NCI-H2029 treated with DMSO at 0.1 percent for 48 hours (cell line): ENCODE data around the gene STK38.

ENCODE experiments used
- DNase-seq: peaks from one replicate; lab custom pipeline; 2025; lab: John Stamatoyannopoulos, UW

Gene STK38

DNA sequence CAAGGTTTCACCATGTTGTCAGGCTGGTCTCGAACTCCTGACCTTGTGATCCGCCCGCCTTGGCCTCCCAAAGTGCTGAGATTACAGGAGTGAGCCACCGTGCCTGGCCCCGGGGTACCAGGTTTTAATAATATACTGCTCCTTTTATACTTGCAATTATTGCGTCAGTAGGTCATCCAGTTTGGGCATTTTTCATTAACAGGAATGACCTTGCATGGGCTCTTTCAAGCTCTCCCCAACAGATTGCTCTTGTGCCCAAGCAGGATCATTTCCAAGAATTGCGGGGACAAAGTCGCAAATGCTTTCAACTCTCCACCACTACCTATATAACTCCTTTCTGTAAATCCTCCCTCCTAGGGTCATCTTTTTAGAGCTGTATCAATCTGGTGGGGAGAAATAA lies 23.8 kb downstream of the STK38 start:
- DNase-seq = no peak

DNA sequence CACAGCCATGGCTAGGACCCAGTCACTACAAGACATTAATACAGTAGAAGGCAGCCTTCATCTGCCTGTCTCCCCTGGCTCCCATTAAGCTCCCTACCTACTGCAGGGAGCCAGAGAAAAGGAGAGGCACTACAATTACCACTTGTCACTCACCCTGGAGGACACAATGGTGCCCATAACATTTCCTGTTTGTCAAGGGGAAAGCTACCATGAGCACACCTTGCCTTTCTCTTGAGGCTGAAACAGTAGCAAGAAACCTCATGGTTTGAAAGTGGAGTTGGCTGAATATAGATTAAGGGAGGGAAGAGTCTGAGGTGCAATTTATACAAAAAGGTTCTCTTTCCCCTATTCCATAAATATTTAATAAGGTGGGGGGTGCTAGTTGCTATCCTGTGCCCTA lies 27.9 kb downstream of the STK38 start:
- peak; percentile 40 for DNase-seq

DNA sequence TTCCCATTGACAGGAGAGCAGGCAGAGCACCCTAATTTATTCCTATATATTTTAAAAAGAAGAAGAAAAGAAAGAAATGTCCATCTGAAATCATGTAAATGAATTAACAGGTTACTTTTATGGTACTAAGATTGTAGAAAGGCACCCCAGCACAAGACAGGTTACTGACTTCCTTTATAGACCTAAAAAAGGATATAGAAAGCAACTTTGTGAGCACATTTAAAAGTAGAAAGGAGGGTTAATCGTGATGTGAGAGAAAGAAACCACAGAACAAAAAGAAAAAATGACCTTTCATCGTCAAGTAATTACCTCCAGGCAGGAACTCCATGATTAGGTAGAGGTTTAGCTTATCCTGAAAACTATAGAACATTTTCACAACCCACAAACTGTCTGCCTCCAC lies 29.9 kb downstream of the STK38 start:
- DNase-seq = no peak

DNA sequence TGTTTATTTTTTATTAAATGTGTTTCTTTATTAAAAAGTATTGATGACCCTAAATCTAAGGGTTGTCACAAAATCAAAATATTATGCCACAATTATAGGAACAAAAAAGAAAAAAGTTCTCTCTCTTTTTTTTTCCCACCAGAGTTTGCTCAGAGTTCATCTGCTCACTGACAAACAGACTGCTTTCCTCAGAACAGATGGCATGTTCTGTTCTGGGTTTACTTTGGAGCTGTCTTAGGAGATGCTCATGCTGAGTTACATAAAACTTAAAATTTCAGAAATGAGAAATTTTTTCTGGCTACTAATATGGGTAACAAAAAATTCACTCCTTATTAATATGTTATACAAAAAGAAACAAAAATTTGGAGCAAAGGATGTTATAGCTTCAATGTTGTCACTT lies 30.3 kb downstream of the STK38 start:
- no peak for DNase-seq

DNA sequence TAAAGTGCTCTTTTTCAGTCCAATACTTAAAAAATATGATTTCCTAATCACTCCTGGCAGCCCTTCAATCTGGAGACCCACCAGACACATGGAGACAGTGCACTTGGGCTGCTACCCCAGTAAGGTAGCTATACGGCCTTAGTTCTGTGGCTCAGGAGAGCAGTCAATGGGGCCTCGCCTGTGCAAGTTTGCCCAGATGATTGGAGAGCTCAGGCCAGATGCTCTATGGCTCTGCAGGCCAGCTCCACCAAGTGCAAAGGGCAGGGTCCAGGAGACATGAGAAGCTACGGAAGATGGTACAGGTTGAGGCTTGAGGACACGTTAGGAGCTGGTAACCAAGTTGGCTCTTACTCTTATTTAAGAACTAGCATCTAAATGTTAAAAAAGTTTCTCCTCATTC lies 30.7 kb downstream of the STK38 start:
- DNase-seq = no peak

DNA sequence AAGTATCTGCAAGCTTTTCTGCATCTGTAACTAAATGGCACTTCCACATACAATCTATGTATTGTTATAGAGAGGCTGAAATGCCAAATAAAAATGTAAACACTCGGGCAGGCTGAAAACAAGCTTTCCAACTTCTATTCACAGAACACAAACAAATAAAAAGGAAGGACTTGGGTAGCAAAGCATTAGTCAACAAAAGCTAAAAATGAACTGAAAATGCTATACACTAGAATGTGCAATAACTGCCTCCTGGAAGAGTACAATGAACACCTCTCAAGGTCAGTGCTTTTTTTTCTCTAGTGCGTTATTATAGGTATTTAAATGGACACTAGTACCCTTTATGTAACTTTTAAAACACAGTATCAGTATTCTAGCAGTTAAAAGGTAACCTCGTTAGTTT lies 31.4 kb downstream of the STK38 start:
- DNase-seq = no peak

DNA sequence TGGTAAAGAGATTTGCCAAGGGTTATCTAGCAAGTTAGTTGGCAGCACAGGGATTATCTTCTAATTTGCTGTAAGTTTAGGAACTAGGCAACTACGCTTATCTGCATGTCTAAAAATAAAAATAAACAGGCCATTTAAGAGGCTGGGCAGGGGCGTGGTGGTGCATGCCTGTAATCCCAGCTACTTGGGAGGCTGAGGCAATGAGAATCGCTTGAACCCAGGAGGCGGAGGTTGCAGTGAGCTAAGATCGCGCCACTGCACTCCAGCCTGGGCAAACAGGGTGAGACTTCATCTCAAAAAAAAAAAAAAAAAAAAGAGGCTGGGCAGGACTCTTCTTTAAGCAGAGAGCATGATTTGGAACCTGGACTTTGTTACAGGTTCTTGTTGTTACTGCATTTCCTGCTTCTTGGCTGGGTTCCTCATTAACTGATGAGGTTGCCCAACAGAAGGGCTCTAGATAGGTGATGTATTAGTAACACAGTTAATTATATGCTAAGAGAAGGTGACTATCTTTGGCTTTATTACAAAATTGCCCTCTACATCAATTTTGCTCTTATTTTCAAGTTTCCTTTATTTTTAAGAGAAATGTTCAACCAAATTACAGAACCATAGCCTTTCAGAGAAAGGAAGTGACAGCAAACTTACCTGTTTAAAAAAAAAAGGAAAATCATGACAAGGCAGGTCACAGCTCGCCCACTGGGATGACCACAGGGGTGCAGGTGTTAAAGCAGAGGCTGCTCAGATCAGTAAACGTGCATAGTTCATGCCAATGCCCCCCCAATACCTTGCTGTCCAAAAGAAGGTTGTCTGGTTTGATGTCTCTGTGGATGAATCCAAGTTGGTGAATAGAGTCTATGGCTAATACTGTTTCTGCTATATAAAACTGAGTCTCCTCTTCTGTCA lies 32.5 kb downstream of the STK38 start:
- no peak for DNase-seq

DNA sequence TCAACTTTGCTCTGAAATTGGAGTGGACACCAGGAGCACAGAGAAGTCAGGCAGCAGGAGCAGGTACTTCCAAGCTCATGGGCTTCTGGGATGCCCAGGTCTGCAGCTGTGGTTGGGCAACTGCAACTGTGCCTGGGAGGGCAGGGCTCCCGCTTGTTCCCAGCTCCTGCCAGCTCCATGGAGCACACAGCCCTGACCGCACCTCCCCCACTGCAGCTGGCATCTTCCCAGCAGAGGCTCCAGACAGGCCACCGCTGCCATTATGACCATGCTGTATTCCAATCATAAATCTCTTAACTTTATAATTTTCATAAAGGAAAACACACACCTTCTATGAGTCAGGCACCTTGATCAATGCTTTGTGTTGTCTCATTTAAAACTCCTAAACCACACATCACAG lies 36.9 kb downstream of the STK38 start:
- no peak for DNase-seq

DNA sequence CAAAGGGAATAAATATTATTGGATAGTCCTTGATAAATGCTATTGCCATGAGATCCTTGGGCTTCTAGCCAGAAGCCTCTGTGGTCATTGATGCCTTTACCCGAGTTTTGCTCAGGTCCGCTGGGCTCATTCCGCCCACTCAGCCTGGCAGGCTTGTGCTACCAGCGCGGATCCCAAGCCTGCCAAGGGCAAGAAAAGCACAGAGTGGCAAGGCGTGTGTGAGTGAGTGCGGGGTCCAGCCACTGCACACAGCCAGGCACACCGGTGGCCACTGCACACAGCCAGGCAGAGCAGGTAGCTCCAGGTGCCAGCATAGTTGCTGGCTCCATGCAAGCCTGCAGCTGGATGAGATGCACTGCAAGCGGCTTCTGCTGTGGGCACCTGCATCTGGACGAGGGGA lies 38.7 kb downstream of the STK38 start:
- no peak for DNase-seq

DNA sequence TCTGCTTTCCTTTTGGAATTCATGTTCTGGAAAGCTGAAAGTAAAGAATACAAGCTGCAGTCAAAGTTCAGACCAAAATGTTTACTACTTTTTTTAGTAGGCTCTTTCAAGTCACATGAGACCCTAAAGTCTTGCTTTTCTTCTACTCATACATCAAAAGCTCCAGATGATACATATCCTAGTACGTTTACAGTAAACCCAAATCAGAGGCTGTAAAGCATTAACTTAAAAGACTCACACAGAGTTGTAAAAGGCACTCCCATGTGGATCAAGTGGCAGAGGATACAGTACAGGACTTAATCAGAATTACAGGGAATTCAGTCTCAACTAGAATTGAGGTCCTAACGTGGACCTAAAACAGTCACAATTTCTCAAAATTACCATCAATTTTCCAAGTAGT lies 40.7 kb downstream of the STK38 start:
- DNase-seq = no peak

DNA sequence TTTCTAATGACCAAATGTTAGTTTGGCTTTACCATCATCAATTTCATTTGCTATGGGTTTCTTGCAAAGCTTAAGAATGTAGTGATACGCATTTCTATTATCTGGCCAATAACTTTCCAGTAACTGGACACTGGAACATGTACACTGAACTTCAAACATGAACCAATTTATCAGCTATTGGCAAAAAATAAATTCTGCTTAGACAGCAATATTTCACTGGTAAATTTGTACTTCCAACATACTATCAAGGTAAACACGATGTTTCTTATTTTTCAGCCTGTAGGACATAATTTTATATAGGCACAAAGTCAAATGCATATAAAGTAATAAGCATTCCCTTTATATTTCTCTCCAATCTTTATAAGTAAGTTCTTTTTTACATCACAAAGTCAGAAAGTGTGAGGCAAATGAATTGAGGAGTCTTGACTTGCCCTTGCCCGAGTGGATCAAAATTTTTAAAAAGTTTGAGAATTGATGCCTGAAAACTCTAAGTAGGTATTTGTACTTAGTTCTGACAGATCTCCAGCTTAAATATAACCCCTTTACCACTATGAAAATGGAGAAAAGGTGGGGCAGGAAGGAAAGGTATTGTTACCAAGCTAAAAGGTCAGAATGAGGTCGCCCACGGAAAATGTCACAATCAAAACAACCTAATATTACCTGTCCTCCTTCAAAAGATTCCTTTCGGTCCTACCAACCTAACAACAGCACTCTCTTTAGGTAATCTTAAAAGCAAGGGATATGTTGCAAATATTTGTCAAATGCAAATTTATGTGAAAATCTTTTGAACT lies 41.3 kb downstream of the STK38 start:
- DNase-seq = no peak

DNA sequence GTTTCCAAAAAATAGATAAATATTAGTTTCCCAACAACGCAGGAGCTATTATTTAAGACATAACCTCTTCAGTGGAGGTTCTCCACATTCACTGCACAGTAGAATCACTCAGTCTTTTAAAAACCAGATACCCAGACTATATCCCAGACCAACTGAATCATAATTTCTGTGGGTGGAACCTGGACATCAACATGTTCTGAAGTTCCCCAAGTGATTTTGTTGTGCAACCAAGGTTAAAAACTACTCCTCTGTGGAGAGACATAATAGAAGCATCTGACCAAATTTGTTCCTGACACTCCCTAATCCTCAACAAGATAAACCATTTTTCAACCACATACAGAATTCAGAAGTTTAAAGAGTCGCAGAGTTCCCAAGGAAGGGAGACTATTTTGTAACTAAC lies 42.3 kb downstream of the STK38 start:
- DNase-seq = no peak

DNA sequence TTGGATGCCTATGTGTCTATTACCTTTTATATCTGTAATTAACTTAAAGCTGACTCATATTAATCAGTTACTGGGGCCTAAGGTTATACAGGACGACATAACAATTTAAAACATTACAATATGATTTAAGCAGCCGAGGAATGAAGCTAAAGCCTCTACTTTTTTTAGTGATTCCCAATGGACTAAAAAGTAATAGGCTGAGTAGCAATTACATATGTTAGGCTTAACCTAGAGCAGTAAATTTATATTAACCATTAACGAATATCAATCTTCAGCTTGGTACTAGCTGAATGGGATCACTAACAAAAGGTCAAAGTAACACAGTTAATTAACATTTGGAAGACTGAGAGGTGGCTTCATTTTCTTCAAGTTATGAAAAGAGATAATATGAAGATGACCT lies 43.1 kb downstream of the STK38 start:
- DNase-seq = no peak

DNA sequence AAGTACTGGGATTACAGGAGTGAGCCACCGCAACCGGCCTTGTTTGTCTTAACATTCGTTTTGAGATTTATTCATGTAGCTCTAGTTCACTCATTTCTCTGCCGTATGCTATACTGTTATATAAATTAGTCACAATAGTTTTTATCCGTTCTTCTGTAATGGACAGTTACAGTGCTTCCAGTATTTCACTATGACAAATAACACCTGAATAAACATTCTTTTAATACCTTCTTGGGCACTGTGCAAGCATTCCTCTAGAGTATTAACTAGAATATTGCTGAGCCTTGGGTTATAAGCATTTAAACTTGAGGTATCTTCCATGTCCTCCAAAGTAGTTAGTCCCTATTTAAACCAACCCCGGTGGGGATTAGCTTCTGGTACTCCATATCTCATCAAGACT lies 45.6 kb downstream of the STK38 start:
- no peak for DNase-seq

DNA sequence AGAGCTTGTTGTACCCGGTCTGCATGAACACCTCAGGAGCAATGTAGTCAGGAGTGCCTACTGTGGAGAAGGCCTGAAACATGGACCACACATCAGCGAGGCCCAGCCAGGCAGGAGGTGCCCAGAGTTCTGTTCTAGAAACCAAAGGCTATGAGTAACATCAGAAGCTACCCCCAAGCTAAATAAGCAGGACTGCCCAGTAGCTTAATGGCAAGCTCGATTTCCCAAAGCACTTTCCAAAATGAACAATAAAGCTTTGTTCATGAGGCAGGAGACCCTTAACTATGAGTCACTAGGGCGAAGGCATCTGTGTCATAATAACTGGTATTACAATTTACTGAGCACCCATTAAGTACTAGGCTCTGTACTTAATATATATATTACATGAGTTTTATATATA lies 47.4 kb downstream of the STK38 start:
- DNase-seq = no peak

DNA sequence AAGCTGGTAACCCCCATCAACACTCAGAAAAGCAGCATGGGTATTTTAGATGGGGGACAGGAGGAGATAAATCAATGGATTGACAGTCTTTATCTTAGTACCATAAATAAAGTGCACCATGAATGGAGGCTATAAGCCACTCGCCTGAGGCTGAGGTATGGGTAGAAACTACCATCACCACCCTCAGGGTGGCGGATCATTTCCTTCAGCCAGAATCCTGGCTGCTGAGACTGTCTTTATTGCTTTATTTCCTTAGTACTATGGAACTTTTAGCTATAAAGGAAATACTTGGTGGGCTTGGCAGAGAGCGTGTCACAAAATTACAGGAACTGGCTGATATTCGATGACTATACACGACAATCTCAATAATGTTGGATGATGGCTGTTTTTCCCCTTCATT lies 52.2 kb downstream of the STK38 start:
- DNase-seq = no peak

DNA sequence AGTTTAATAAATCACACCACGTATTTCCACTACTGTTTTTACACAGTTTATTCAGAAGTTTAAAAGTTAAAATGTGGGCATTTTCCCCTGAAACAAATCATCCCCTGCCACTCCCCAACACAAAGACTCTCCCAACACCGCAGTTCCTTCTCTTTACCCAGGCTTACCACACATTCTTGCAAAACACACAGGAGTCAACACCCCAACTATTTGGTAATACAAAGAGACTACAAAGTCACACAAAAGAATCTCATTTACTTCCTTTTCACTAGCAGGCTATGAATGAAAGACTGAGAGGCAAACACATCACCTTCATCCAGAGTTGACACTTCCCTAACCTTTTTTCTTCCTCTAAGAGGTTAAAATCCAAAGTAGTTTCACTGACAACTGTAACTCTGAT lies 53.4 kb downstream of the STK38 start:
- no peak for DNase-seq

DNA sequence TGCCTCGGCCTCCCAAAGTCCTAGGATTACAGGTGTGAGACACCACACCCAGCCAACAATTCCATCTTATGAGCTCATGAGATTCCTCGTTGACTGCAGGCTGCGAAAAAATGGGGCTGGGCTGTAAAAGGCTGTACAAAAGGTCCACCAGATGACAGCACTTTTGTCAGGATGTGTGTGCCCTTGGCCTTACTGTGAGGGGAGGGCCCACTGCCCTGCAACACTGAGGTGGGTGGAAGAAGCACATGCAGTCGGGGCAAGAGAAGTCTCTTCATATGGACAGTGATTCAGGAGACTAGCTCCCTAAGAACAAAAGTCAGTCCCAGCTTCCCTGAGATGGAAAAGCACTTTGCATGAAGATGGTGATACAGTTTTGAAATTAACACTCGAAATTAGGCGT lies 54.0 kb downstream of the STK38 start:
- no peak for DNase-seq

DNA sequence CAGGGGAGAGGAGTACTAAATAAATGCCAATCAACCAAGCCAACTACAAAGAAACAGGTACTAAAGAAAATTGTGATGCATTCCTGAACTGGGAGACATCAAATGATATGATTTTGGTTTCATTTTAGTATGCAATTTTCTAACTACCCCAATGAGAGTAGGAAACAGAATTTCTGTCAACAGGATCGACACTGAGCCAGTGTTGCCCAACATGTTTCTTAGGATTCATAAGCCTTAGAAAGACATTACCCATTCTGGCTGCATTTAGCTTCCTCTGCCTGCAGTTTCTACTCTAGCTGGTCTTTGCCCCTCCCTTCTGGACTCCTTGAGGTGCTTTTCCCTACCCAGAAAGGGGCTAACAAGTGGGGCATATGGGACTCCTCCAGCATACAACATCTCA lies 54.7 kb downstream of the STK38 start:
- no peak for DNase-seq

DNA sequence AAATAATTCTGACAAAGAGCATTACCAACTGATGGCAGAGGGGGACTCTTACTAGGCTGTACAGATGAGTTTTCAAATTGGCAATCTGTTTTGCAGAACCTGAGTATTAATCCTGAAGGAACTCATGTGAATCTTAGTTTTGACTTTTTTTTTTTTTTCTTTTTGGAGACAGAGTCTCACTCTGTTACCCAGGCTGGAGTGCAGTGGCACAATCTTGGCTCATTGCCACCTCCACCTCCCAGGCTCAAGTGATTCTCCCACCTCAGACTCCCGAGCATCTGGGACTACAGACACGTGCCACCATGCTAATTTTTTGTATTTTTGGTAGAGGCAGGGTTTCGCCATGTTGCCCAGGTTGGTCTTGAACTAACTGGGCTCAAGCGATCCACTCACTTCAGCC lies 55.2 kb downstream of the STK38 start:
- no peak for DNase-seq

DNA sequence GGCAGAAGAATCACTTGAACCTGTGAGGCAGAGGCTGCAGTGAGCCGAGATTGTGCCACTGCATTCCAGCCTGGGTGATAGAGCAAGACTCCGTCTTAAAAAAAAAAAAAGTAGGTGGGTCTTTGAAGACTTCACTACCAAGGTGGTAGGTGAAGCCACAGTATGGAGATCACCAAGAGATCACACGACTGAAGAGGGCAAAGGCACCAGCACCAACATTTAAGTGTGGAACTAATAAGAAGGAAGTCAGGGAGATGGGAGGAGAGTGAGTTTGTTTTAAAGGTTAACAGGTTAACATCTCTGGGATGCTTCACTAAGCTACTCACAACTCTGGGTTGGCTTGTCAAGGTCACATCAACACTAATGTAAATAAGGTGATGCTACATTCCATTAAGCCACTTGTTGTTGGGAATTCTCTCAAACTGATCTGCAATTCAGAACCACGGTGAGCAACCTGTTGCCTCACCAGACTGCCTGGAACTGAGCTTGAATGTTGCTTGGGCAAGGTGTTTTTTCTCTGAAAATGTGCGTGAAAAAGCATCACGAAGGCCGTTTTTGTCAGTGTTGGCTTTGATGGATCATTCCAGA lies 55.8 kb downstream of the STK38 start:
- no peak for DNase-seq

DNA sequence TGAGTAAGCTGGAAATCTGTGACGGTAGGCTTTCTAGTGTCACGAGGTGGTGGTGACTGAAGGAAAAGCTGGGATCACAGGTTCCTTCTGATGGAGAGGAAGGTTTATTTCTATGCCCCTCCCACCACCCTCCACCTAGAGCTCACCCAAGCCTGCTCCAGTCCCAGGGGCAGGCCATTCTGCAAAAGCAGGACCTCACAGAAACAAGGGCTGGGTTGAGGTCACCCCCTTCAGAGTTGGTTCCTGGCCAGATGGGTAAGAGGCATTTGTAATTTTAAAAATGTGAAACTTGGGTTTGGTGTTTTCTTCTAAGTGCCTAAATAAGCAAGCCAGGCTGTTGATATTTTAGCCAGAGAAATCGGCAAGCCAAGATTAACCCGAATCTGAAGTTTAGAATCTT lies 57.9 kb downstream of the STK38 start:
- no peak for DNase-seq

DNA sequence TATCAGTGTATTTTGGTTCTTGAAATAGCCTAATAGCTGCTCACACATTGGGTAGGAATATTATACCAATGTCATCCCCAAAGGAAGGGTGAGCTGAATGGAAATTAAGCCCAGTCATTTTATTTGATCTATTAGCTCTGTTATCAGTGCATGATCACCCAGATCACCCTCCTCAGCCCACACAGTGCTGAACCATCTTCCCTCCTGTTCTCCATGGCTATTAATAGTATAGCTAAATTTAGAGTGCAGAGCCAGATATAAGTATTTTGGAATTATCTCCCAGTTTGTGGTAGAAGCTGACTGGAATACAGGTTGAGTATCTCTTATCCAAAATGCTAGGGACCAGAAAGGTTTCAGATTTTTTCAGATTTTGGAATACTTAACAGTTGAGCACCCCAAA lies 59.1 kb downstream of the STK38 start:
- DNase-seq = no peak
